Measurements from ENCODE around the gene TMEM17. TPM values are rescaled to one million over a fixed set of nuclear protein-coding genes. Genes with fewer than 3 reads are reported as not detected.

The TMEM17 gene
- total and polyA plus RNA-seq, 2 experiments from 2014 or later, result 0.94 to 1.7 TPM

GRCh38 chr2:62554440-62554839 lies 48.4 kb upstream of the TMEM17 start:
- H2AFZ ChIP-seq, result no peak overlapping the region
- H3K9me3 Mint-ChIP-seq, result no peaks in the 10 kb centered on the region
- no peak overlapping the region for H3K4me3 ChIP-seq
- H3K36me3 ChIP-seq (ENCODE audit: insufficient read depth), result no peaks in the 10 kb centered on the region
- no peak for DNase-seq (ENCODE audit: low spot score)
- no peak overlapping the region for H3K4me2 ChIP-seq
- H3K27ac Mint-ChIP-seq, result no peak overlapping the region
- H3K4me1 ChIP-seq (ENCODE audit: insufficient read depth), result no peaks in the 10 kb centered on the region
- no peak overlapping the region for H3K4me3 Mint-ChIP-seq
- H3K27me3 Mint-ChIP-seq (ENCODE audit: insufficient read depth, low read depth, poor library complexity), result no peaks in the 10 kb centered on the region
- H3K4me1 Mint-ChIP-seq, result no peaks in the 10 kb centered on the region
- H3K27ac ChIP-seq (ENCODE audit: low read depth), result no peak overlapping the region
- H4K20me1 ChIP-seq (replicated peaks; ENCODE audit: insufficient read depth), result no peaks in the 10 kb centered on the region
- no peaks in the 10 kb centered on the region for H3F3A ChIP-seq (replicated peaks; ENCODE audit: low read depth)
- H3K79me2 ChIP-seq (replicated peaks; ENCODE audit: insufficient read depth), result no peaks in the 10 kb centered on the region
- H3K36me3 Mint-ChIP-seq (ENCODE audit: low read depth), result no peaks in the 10 kb centered on the region
- TF ChIP-seq ZNF114 (CRISPR knock-in tag; IDR thresholded peaks at IDR 0.05), result no peak
- TF ChIP-seq, protein P1, sequence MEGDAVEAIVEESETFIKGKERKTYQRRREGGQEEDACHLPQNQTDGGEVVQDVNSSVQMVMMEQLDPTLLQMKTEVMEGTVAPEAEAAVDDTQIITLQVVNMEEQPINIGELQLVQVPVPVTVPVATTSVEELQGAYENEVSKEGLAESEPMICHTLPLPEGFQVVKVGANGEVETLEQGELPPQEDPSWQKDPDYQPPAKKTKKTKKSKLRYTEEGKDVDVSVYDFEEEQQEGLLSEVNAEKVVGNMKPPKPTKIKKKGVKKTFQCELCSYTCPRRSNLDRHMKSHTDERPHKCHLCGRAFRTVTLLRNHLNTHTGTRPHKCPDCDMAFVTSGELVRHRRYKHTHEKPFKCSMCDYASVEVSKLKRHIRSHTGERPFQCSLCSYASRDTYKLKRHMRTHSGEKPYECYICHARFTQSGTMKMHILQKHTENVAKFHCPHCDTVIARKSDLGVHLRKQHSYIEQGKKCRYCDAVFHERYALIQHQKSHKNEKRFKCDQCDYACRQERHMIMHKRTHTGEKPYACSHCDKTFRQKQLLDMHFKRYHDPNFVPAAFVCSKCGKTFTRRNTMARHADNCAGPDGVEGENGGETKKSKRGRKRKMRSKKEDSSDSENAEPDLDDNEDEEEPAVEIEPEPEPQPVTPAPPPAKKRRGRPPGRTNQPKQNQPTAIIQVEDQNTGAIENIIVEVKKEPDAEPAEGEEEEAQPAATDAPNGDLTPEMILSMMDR (conservative IDR thresholded peaks at IDR 0.05; ENCODE audit: low read depth in 2 of 2), result no peak
- no peak for TF ChIP-seq ZNF462 (CRISPR knock-in tag; IDR thresholded peaks at IDR 0.05)
- TF ChIP-seq REST (IDR thresholded peaks at IDR 0.05; ENCODE audit: unreplicated experiment), result no peak
- no peak for TF ChIP-seq EZH2 (IDR thresholded peaks at IDR 0.05; ENCODE audit: low read depth, unreplicated experiment)
- TF ChIP-seq POLR2AphosphoS5 (IDR thresholded peaks at IDR 0.05; ENCODE audit: low read depth), result no peak
- no peak for TF ChIP-seq JUNB (IDR thresholded peaks at IDR 0.05; ENCODE audit: unreplicated experiment)
- no peak for TF ChIP-seq STAT1 (IDR thresholded peaks at IDR 0.05; ENCODE audit: unreplicated experiment)
- no peak for TF ChIP-seq NANOG (IDR thresholded peaks at IDR 0.05; ENCODE audit: borderline replicate concordance)
- no peak for TF ChIP-seq ZNF331 (CRISPR knock-in tag; IDR thresholded peaks at IDR 0.05; ENCODE audit: low read depth)
- no peak for ATAC-seq
- peaks cover 9% of the 10 kb centered on the region; the same call in 1 of the 2 replicates for H3K9me2 ChIP-seq (ENCODE audit: insufficient read depth)
- H3K27me3 ChIP-seq (ENCODE audit: insufficient read depth), result no peaks in the 10 kb centered on the region
